GM23338 (cell line): ENCODE data around the gene IL20RB. TPM values are rescaled to one million over a fixed set of nuclear protein-coding genes. Genes with fewer than 3 reads are reported as not detected.

Experiments used
- ATAC-seq: fragments of 200-7000 bp; cut with Tn5 transposase; 3 replicates; pipeline ENCODE4 v1.9.1; 2020
- DNase-seq: peaks from one replicate; pipeline ENCODE4 v3.0.0-alpha.2; 2015; ENCODE audit warnings: low spot score
- H2AFZ ChIP-seq: fragments of 200-600 bp; sonication (generic); 2 replicates; pipeline ENCODE4 v1.8.0; 2016; ENCODE audit warnings: antibody characterized with exemption, mild to moderate bottlenecking, moderate library complexity
- H3F3A ChIP-seq: fragments of 200-600 bp; sonication (generic); replicated peaks from 2 replicates; pipeline ENCODE4 v1.8.0; 2017; ENCODE audit warnings: antibody characterized with exemption, mixed run types, low read depth
- H3K27ac ChIP-seq: fragments of 200-600 bp; sonication (generic); 2 replicates; pipeline ENCODE4 v1.6.1; 2016; ENCODE audit warnings: low read depth
- H3K27me3 ChIP-seq: fragments of 200-600 bp; sonication (generic); 2 replicates; pipeline ENCODE4 v1.8.0; 2016; ENCODE audit warnings: mild to moderate bottlenecking, mixed run types, moderate library complexity; ENCODE audit not compliant: insufficient read depth
- H3K36me3 ChIP-seq: fragments of 200-600 bp; sonication (generic); 2 replicates; pipeline ENCODE4 v1.8.0; 2016; ENCODE audit warnings: mild to moderate bottlenecking; ENCODE audit not compliant: insufficient read depth
- H3K4me1 ChIP-seq: fragments of 200-600 bp; sonication (generic); 2 replicates; pipeline ENCODE4 v1.8.0; 2016; ENCODE audit warnings: mild to moderate bottlenecking, moderate library complexity; ENCODE audit not compliant: insufficient read depth
- H3K4me2 ChIP-seq: fragments of 200-600 bp; sonication (generic); 2 replicates; pipeline ENCODE4 v1.7.1; 2017; ENCODE audit warnings: mixed run types
- H3K4me3 ChIP-seq: fragments of 200-600 bp; sonication (generic); 2 replicates; pipeline ENCODE4 v1.6.1; 2016; ENCODE audit warnings: mixed run types
- H3K79me2 ChIP-seq: fragments of 200-600 bp; sonication (generic); replicated peaks from 2 replicates; pipeline ENCODE4 v1.8.0; 2017; ENCODE audit warnings: mild to moderate bottlenecking; ENCODE audit not compliant: insufficient read depth
- H3K9me2 ChIP-seq: fragments of 200-600 bp; sonication (generic); 2 replicates; pipeline ENCODE4 v1.8.0; 2017; ENCODE audit not compliant: insufficient read depth
- H4K20me1 ChIP-seq: fragments of 200-600 bp; sonication (generic); replicated peaks from 2 replicates; pipeline ENCODE4 v1.8.0; 2017; ENCODE audit warnings: mild to moderate bottlenecking; ENCODE audit not compliant: insufficient read depth
- H3K27ac Mint-ChIP-seq: 2 replicates; pipeline ENCODE4 v1.8.0; 2020; ENCODE audit warnings: inconsistent platforms, mild to moderate bottlenecking, moderate library complexity, mixed read lengths
- H3K27me3 Mint-ChIP-seq: 3 replicates; pipeline ENCODE4 v1.8.0; 2022; ENCODE audit warnings: low read depth, mild to moderate bottlenecking, moderate library complexity, mixed read lengths, inconsistent platforms; ENCODE audit not compliant: insufficient read depth, poor library complexity
- H3K36me3 Mint-ChIP-seq: 3 replicates; pipeline ENCODE4 v1.8.0; 2021; ENCODE audit warnings: low read depth, mild to moderate bottlenecking, inconsistent platforms, moderate library complexity, mixed read lengths
- H3K4me1 Mint-ChIP-seq: 3 replicates; pipeline ENCODE4 v1.8.0; 2020; ENCODE audit warnings: mild to moderate bottlenecking, inconsistent platforms, mixed read lengths
- H3K4me3 Mint-ChIP-seq: 3 replicates; pipeline ENCODE4 v1.8.0; 2021; ENCODE audit warnings: moderate library complexity, mild to moderate bottlenecking, inconsistent platforms, mixed read lengths
- H3K9me3 Mint-ChIP-seq: 3 replicates; pipeline ENCODE4 v1.8.0; 2020; ENCODE audit warnings: moderate library complexity, mild to moderate bottlenecking, inconsistent platforms, mixed read lengths
- CREB1 ChIP-seq: fragments of 250-450 bp; sonication (Bioruptor Pico); IDR thresholded peaks from 2 replicates; pipeline ENCODE4 v1.5.0; 2020; ENCODE audit warnings: low read depth, mild to moderate bottlenecking, moderate library complexity
- CTCF ChIP-seq, 2 experiments: fragments of 200-600 bp in 1 of 2; sonication (generic) in 1 of 2; conservative IDR thresholded peaks; 2 replicates each; pipeline versions ENCODE4 v1.5.1 to v1.6.1; 2016 to 2017; ENCODE audit warnings: antibody characterized with exemption in 2 of 2, low read depth in 2 of 2, mild to moderate bottlenecking in 2 of 2, moderate library complexity in 1 of 2
- ETS1 ChIP-seq: IDR thresholded peaks from 2 replicates; pipeline ENCODE4 v1.6.1; 2016; ENCODE audit warnings: antibody characterized with exemption
- EZH2 ChIP-seq: fragments of 200-600 bp; sonication (generic); IDR thresholded peaks from one replicate; pipeline ENCODE4 v1.8.0; 2017; ENCODE audit warnings: antibody characterized with exemption, mild to moderate bottlenecking, low read depth; ENCODE audit not compliant: unreplicated experiment
- JUNB ChIP-seq: IDR thresholded peaks from one replicate; pipeline ENCODE4 v1.6.1; 2016; ENCODE audit warnings: antibody characterized with exemption; ENCODE audit not compliant: unreplicated experiment
- POLR2AphosphoS5 ChIP-seq: IDR thresholded peaks from 2 replicates; pipeline ENCODE4 v1.6.1; 2016; ENCODE audit warnings: antibody characterized with exemption, low read depth
- REST ChIP-seq: IDR thresholded peaks from one replicate; pipeline ENCODE4 v1.6.1; 2018; ENCODE audit warnings: antibody characterized with exemption; ENCODE audit not compliant: unreplicated experiment
- ZNF462 ChIP-seq: fragments of 250-450 bp; sonication (Bioruptor Pico); IDR thresholded peaks from 2 replicates; pipeline ENCODE4 v1.5.0; 2020; ENCODE audit warnings: mild to moderate bottlenecking, moderate library complexity
- polyA plus RNA-seq: library from polyadenylated mRNA; unstranded; fragments of >200 nt; fragmentation: Nextera tagmentation; extraction: Ambion mirVana; gene quantifications from 2 replicates; pipeline ENCODE4 v1.2.1, GENCODE V29; 2016
- total RNA-seq: library from RNA; depleted of rRNA; stranded (reverse); fragments of >200 nt; shearing (Covaris generic); gene quantifications from 2 replicates; pipeline ENCODE4 v1.2.3, GENCODE V29; 2014

IL20RB gene
- total and polyA plus RNA-seq, 2 experiments from 2014 or later: 1.7 to 4.6 TPM

DNA sequence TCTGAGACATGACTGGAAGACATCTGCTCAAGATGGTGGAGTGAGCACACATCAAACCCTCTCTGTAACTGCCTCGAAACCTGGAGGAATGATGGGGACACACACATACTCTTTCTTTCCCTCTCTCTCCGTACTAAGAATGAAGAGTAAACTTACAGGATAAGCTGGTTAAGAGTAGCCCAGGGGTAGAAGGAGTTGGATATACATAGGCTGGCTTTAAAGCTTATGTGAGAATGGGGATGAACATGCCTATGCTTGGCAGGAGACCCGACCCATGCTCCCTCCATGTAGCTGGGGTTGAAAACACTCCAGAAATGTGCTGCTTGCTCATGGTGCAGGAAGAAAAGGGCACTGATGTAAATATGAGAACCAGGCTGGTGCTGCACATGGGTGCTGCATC, 68.9 kb downstream of the IL20RB start:
- Mint-ChIP-seq H3K4me1 (peaks cover 4% of the 10 kb centered on the region), H3K27me3 (peaks cover 9% of the 10 kb centered on the region), H3K27ac (no peak overlapping the region), H3K4me3 (no peak overlapping the region), H3K36me3 (no peaks in the 10 kb centered on the region), H3K9me3 (no peaks in the 10 kb centered on the region)
- Histone ChIP-seq H3K27me3 (peaks cover 5% of the 10 kb centered on the region; the same call in 1 of the 2 replicates), H3K4me3 (no peak overlapping the region), H2AFZ (no peak overlapping the region), H3K27ac (no peak overlapping the region), H3F3A (no peaks in the 10 kb centered on the region), H3K79me2 (no peaks in the 10 kb centered on the region), H3K4me1 (no peaks in the 10 kb centered on the region), H3K36me3 (no peaks in the 10 kb centered on the region), H4K20me1 (no peaks in the 10 kb centered on the region), H3K4me2 (no peak overlapping the region), H3K9me2 (no peaks in the 10 kb centered on the region)
- no peak for ATAC-seq
- TF ChIP-seq ZNF462 (CRISPR knock-in tag): no peak
- TF ChIP-seq EZH2: no peak
- no peak for TF ChIP-seq CREB1
- no peak for TF ChIP-seq JUNB
- no peak for DNase-seq

- H2AFZ ChIP-seq: peak overlapping the region; percentile 24; the same call in 1 of the 2 replicates
- no peak overlapping the region for H3K27ac ChIP-seq
- Mint-ChIP-seq H3K27ac (no peak overlapping the region), H3K4me1 (peaks cover 24% of the 10 kb centered on the region; the same call in 2 of the 3 replicates), H3K27me3 (peaks cover 21% of the 10 kb centered on the region), H3K4me3 (peak overlapping the region; percentile 70), H3K9me3 (no peaks in the 10 kb centered on the region), H3K36me3 (no peaks in the 10 kb centered on the region)
- peak overlapping the region; percentile 49 for H3K4me3 ChIP-seq
- peaks cover 10% of the 10 kb centered on the region for H3K4me1 ChIP-seq
- peaks cover 20% of the 10 kb centered on the region for H3K27me3 ChIP-seq
- H3K36me3 ChIP-seq: no peaks in the 10 kb centered on the region
- no peaks in the 10 kb centered on the region for H3F3A ChIP-seq
- peak overlapping the region; percentile 71 for H3K4me2 ChIP-seq
- DNase-seq: peak; percentile 98
- no peaks in the 10 kb centered on the region for H3K9me2 ChIP-seq
- no peak for TF ChIP-seq ETS1
- TF ChIP-seq CTCF (conservative IDR thresholded peaks at IDR 0.05; ENCODE audit: low read depth in 2 of 2): peak; percentile 86 to 96
- no peak for TF ChIP-seq REST
- no peak for TF ChIP-seq POLR2AphosphoS5
- peak; percentile 88 for ATAC-seq
- no peaks in the 10 kb centered on the region for H3K79me2 ChIP-seq
- no peaks in the 10 kb centered on the region for H4K20me1 ChIP-seq
Measured at GRCh38 chr3:137032465-137033120, 74.8 kb downstream of the IL20RB start.
